HG02588 (cell line): ENCODE data around the gene IL7R.

Experiments
- ATAC-seq: cut with Tn5 transposase; IDR thresholded peaks from one replicate; pipeline ENCODE4 v1.9.1; 2021; ENCODE audit warnings: mild to moderate bottlenecking, moderate library complexity; ENCODE audit not compliant: unreplicated experiment

IL7R gene

GRCh38 chr5:35903631-35904203 is 47.0 kb downstream of the IL7R start:
- no peak for ATAC-seq

GRCh38 chr5:35904443-35905132 is 47.9 kb downstream of the IL7R start:
- ATAC-seq: peak; percentile 57

- no peak for ATAC-seq
These were observed 51.5 kb downstream of the IL7R start for GRCh38 chr5:35908228-35908627.

GRCh38 chr5:35908814-35909213 is 52.1 kb downstream of the IL7R start:
- ATAC-seq: no peak

GRCh38 chr5:35919191-35919590 is 62.5 kb downstream of the IL7R start:
- no peak for ATAC-seq

GRCh38 chr5:35920890-35921289 is 64.2 kb downstream of the IL7R start:
- ATAC-seq: no peak

- ATAC-seq: no peak
These were observed 65.2 kb downstream of the IL7R start for GRCh38 chr5:35921930-35922329.

- no peak for ATAC-seq
These were observed 65.8 kb downstream of the IL7R start for GRCh38 chr5:35922468-35922867.

- no peak for ATAC-seq
These were observed 67.6 kb downstream of the IL7R start for GRCh38 chr5:35924122-35924949.

- no peak for ATAC-seq
These were observed 68.4 kb downstream of the IL7R start for GRCh38 chr5:35924950-35925722.

GRCh38 chr5:35926389-35927051 is 69.8 kb downstream of the IL7R start:
- peak; percentile 66 for ATAC-seq
